ENCODE data around the gene PHF2. TPM values are rescaled to one million over a fixed set of nuclear protein-coding genes. Genes with fewer than 3 reads are reported as not detected.

PHF2 gene
- polyA plus RNA-seq, 4 donors, result 41.7 to 43.9 (median 43.0) TPM

DNA sequence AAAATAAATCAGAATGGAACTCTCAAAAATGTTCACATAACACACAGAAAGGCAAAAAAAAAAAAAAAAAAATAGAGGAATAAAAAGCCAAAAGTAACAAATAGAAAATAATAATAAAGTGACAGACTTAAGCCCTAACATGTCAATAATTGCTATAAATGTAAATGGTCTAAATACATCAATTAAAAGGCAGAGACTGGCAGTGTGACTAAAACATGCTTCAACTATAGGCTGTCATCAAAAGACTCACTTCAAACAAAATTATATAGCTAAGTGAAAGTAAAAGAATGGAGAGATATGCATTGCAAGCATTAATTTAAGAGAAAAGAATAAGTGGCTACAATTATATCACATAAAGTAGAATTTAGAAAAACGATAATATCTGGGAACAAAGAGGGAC is 114.2 kb downstream of the PHF2 start:
- no peak for DNase-seq (ENCODE audit: low read depth in 4 of 4, low spot score in 3 of 4)

- no peak for DNase-seq (ENCODE audit: low read depth in 4 of 4, low spot score in 3 of 4)
Measured at GRCh38 chr9:93693129-93693528, 116.7 kb downstream of the PHF2 start.

- no peak for DNase-seq (ENCODE audit: low read depth in 4 of 4, low spot score in 3 of 4)
Measured at GRCh38 chr9:93697352-93698139, 121.2 kb downstream of the PHF2 start.

DNA sequence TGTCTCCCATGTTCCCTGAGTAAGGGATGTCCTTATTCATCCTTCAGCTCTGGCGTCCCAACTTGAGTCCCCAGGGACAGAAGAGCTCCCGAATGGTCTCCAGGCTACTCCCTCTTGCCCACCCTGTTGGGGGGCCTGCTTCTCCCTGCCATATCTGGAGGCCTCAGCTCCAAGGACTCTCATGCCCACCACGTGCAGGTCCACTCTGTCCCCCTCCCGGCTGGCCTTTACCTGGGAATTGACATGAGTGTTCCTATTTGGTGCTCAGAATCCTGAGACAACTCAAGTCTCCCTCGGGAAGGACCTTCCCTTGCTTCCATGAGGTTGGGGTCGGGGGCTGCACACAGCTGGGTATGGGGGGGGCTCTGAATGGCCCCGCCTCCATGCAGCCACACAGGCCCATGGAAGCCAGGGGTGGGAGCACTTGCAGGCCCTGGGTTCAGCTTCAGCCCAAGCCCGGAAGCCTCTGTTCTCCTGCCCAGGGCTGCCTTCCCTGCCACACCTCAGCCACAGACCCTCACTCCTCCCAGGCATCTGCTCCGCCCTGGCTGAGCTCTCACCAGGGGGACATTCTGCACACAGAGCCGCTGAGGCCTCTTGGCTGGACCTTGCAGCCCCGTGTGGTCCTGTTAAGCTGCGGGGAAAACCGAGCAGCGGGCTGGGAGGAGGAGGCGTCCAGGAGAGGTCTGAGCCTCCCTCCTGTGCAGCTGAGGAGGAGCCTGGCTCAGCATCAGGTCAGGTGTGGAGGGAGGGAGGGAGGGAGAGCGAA is 121.9 kb downstream of the PHF2 start:
- DNase-seq (ENCODE audit: low read depth in 4 of 4, low spot score in 3 of 4), result no peak

- no peak for DNase-seq (ENCODE audit: low read depth in 4 of 4, low spot score in 3 of 4)
Measured at GRCh38 chr9:93699650-93700049, 123.3 kb downstream of the PHF2 start.

GRCh38 chr9:93701494-93702218 is 125.3 kb downstream of the PHF2 start:
- no peak for DNase-seq (ENCODE audit: low read depth in 4 of 4, low spot score in 3 of 4)

DNA sequence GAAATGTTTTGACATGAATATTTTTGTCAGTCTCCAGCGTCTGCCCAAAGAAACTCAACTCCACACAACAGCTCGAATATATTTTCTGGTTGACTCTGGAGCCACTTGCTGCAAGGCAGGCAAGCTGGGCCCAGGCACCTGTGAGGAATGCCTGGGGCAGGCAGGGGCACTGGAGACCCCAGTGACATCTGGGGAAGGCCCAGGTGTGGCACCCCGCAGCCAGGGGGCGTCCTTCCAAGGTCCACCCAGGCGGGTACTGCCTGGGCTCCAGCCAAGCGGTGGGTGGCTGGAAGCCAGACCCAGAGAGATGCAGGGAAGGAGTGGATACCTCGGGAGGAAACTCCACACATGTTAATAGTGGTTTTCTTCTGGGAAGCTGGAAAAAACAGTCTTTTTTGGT is 125.9 kb downstream of the PHF2 start:
- no peak for DNase-seq (ENCODE audit: low read depth in 4 of 4, low spot score in 3 of 4)

DNA sequence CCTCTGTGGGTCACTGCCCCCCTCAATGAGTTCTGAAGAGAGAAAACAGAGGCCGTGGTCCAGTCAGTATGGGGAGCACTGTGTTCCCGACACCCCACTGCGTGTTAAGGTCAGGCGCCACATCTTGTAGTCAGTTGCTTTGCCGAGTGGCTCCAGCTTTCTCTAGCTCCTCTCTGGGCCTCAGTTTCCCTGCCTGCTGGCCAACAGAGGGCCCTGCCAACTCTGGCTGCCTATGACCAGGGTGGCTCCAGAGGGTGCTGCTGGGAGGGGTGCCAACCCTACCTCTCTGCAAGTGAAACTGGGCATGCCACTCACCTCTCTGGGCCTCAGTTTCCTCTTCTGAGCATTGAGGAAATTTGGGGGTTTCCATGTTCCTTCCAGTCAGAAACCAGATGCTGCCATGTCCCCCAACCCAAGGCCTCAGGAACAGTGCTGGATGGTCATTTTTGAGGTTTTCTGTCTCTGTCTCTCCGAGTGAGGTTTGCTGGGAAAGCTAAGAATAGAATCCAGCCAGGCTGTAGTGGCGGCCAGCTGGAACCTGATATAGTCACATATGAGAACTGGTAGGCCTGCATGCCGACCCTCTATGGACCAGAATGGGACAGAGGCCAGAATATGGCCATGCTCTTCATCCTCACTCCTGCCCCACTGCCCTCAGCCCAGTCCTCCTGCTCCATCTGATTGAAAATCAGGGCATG is 132.1 kb downstream of the PHF2 start:
- DNase-seq (ENCODE audit: low read depth in 4 of 4, low spot score in 3 of 4), result no peak

GRCh38 chr9:93708987-93709302 is 132.6 kb downstream of the PHF2 start:
- DNase-seq (ENCODE audit: low read depth in 4 of 4, low spot score in 3 of 4), result no peak

GRCh38 chr9:93709600-93710369 is 133.4 kb downstream of the PHF2 start:
- DNase-seq (ENCODE audit: low read depth in 4 of 4, low spot score in 3 of 4), result no peak

- DNase-seq (ENCODE audit: low read depth in 4 of 4, low spot score in 3 of 4), result no peak
Measured at GRCh38 chr9:93710370-93710723, 134.0 kb downstream of the PHF2 start.

GRCh38 chr9:93711002-93711401 is 134.6 kb downstream of the PHF2 start:
- no peak for DNase-seq (ENCODE audit: low read depth in 4 of 4, low spot score in 3 of 4)

- DNase-seq (ENCODE audit: low read depth in 4 of 4, low spot score in 3 of 4), result no peak
Measured at GRCh38 chr9:93712896-93713295, 136.5 kb downstream of the PHF2 start.

- DNase-seq (ENCODE audit: low read depth in 4 of 4, low spot score in 3 of 4), result no peak
Measured at GRCh38 chr9:93713716-93714115, 137.3 kb downstream of the PHF2 start.

- DNase-seq (ENCODE audit: low read depth in 4 of 4, low spot score in 3 of 4), result no peak
Measured at GRCh38 chr9:93721417-93721965, 145.1 kb downstream of the PHF2 start.

GRCh38 chr9:93724852-93725251 is 148.5 kb downstream of the PHF2 start:
- DNase-seq (ENCODE audit: low read depth in 4 of 4, low spot score in 3 of 4), result no peak

DNA sequence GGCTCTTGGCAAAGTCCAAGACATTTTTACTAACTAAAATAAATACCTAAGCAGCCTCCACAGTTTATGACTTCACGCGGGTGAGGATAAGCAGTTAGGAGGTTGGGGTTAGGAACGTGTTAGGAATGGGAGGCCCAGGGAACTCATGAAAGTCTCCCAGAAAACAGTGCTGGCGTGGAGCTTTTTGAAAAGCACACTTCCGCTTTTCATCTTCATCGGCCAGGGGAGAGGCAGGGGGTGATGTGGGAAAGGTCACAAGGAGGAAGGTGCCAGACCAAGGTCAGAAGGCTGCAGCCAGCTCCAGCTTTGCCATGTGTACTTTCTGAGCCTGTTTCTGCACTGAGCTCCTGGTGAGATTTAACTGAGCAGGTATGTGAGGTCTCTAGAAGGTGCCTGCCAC is 149.0 kb downstream of the PHF2 start:
- DNase-seq (ENCODE audit: low read depth in 4 of 4, low spot score in 3 of 4), result no peak

DNA sequence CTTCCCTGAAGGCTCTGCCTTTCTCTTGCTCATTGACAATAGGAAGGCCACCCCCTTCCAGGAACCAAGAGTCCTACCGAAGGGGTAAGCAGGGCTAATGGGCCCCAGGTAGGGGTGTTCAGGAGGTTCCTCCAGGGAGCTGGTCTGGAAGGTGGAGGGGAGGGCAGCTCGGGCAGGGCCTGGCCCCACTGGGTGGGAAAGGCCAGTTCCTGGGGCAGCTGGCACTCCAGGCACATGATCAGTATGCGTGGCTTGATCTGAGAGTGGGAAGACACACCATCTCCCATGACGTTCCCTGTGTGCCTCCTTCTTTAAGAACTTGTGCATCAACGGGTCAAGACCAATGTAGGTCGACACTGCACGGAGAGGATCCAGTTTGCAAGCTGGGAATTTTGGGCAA is 149.8 kb downstream of the PHF2 start:
- no peak for DNase-seq (ENCODE audit: low read depth in 4 of 4, low spot score in 3 of 4)
